Measurements from ENCODE around the gene CALHM5.
A peak's percentile ranks its signal among the peaks of the same experiment; 100 is the strongest.

CALHM5 gene

DNA sequence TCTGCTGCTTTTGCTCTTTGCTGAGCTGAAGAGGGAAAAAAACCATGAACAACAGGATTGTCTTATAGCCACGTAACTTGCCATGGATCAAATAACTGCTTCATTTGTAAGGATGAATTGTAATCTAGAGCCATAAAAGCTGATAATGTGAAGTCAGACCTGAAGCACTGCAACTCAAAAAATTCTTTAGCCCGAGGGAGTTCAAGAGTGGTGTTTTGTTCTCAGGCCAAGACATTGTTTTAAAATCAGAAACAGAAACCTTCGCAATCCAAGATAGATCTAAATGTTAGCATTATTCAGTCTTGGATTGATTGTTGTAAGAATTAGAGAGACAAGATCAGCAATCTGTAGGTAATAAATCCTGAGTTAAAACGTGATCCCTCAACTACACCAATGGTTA is 34.2 kb downstream of the CALHM5 start, which contains the start of gene TRAPPC3L:
TRAPPC3L (minus strand) TSS at position 34 of the 400 bp plus-strand sequence. CDS start 170 bp downstream, outside the sequence.
- no peak for DNase-seq (ENCODE audit: low read depth in 2 of 3, low spot score in 2 of 3)

DNA sequence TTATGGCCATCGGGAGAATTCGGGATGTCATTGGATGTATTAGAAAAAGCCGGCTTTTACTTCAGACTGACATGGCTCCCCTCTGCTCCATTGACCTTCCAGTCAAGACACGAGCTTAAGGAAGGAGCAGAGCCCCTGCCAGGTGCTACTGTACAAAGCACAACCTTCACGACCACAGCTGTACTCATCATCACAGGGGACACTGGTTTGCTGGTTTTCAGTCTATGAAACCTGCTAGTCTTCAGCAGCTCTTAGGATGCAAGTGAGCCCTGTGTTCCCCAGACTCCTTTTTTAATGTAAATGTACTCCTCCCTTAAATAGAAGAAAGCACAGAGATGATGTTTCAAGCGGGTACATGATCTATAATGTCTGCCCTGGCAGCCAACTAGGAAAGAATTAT is 35.9 kb downstream of the CALHM5 start:
- DNase-seq (ENCODE audit: low read depth in 2 of 3, low spot score in 2 of 3): no peak

DNA sequence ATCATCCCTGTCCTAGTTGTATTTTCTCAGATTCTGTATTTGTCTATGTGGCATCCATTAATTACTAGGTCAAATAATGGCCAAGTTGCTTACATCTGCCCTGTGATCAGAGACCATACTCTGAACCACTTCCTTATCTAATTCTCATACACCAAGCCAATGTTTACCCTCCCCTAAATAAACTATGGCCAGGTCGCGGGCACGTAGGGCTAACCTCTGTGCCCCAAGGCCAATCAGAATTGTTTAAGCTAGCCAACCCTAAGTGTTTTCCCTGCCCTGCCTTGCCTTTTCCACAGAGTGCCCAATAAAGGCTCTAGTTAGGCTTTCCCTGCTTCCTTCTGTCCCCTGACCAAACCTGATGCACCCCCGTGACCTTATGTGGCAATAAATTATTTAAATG is 39.4 kb downstream of the CALHM5 start:
- no peak for DNase-seq (ENCODE audit: low read depth in 2 of 3, low spot score in 2 of 3)

DNA sequence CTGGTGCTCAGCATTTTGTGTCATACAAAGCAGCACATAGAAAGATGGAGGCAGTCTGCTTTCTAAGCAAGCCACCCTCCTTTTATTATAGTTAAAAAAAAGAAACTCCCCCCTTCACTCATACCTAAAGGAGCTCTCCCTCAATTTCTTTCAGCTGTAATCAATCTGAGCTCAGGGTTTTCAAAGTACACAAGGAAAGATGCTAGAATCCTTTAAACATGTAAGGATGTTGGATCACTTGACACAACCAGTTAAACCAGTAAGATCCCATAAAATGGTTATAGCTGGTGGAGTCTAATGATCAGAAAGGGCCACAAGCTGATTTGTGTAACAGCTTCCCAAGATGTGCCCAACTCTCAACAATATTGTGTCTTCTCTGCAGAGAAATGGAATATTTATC is 42.0 kb downstream of the CALHM5 start, which contains the start of gene CALHM4:
CALHM4 (plus strand) TSS at position 301 of the 400 bp plus-strand sequence; CDS start at position 344, 43 bp downstream.
- DNase-seq (ENCODE audit: low read depth in 2 of 3, low spot score in 2 of 3): no peak

DNA sequence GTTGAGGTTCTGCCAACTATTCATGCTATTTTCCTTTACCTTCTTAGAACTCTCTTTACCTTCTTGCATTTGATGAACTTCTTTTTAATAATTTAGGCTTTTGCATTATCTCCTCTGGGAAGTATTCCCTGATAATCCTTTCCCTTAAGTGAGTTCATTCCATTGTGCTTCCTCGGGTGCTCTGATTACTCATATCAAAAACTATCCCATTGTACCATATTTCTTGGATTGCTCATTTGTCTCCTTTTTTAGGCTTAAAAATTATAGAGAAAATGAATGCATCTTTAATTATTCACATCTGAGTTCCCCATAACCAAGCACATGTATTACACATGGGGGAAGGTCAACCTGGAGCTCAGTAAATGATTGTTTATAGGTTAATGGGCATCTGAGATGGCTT is 44.6 kb downstream of the CALHM5 start:
- no peak for DNase-seq (ENCODE audit: low read depth in 2 of 3, low spot score in 2 of 3)

DNA sequence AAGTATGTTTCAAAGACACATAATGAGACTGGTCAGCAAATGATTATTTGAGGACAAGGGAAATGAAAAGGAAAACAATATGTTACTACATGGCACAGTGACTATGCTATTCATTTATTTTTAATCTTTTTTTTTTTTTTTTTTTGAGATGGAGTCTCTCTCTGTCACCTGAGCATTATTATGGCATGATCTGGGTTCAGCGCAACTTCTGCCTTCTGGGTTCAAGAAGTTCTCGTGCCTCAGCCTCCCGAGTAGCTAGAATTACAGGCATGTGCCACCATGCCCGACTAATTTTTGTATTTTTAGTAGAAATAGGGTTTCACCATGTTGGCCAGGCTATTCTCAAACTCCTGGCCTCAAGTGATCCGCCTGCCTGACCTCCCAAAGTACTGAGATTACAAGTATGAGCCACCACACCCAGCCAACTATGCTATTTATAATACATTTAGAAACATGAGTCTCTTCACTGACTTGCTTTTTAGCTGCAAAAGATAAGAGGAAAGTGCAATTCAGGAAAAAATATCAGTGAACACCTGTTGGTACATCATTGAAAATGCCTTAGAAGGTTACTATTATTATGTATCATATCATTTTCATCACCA is 45.5 kb downstream of the CALHM5 start:
- no peak for DNase-seq (ENCODE audit: low read depth in 2 of 3, low spot score in 2 of 3)

DNA sequence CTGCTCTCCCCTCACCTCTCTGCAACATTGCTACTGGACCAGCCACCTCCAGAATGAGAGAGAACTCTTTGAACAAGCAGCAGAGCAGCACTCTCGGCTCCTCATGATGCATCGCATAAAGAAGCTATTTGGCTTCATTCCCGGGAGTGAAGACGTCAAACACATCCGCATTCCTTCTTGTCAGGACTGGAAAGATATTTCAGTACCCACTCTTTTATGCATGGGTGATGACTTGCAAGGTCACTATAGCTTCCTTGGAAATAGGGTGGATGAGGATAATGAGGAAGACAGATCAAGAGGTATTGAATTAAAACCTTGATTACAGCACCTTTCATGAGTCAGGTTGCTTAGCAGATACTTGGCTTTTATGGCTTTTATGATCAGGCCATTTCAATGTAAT is 46.5 kb downstream of the CALHM5 start:
- no peak for DNase-seq (ENCODE audit: low read depth in 2 of 3, low spot score in 2 of 3)

DNA sequence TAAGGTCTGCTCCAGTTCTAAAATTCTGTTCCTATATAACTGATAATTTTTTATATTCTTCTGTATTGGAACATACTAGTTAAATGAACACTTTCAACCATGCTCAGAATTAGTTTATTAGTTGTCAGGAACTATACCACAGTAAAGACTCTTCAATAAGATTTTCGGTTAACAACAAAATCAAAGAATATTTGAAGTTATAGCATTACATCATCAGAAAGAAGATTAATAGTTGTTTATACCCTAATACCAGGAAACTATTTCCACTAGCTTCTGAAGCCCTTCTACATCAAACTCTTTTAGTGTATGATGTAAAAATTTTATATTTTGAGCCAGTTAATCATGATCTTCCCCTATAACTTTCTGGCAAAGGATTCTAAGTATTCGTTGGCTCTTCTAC is 48.7 kb downstream of the CALHM5 start:
- no peak for DNase-seq (ENCODE audit: low read depth in 2 of 3, low spot score in 2 of 3)

DNA sequence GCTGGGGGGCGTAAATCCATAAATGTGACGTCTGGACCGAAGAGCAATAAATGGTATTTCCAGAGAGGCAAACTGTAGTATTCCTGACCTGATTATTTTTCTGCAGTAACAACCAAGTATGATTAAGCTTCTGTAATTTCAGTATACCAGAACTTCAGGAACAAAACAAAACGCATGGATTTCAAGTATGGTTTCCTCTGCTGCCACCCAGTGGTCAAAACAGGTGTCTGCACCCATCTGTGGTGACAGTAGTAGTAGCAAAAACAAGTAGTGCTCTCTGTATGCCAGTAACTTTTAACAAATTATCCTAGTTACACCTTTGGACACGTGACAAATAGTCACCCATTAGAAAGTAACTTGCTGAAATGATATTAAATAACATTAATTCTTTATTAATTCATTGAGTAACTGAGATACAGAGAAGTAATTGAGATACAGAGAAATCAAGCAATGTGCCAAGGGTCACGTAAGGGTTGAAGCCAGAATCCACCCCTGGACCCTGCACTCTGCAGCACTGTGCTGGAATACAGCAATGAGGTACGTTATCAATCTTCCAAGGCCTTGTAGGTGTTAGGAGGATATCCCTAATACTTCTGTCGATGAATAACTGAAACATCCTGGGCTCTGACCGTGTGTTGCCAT is 50.1 kb downstream of the CALHM5 start:
- no peak for DNase-seq (ENCODE audit: low read depth in 2 of 3, low spot score in 2 of 3)

DNA sequence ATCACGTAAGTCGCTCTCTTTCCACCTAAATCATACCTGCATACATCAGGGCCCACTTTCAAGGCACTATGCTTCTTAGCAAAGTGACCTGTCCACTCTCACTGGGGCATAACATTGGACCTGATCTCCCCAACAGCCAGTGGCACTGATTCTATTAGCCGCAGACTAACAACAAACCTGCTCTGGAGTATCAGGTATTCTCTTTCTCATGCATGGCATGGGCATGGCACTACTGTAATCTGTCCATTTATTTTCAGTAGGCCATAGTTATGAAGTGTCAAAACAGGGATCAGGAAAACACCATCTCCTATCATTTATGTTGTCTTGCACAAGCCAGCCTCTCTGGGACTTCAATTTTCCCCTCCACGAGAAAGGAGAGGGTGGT is 50.6 kb downstream of the CALHM5 start:
- DNase-seq (ENCODE audit: low read depth in 2 of 3, low spot score in 2 of 3): no peak

DNA sequence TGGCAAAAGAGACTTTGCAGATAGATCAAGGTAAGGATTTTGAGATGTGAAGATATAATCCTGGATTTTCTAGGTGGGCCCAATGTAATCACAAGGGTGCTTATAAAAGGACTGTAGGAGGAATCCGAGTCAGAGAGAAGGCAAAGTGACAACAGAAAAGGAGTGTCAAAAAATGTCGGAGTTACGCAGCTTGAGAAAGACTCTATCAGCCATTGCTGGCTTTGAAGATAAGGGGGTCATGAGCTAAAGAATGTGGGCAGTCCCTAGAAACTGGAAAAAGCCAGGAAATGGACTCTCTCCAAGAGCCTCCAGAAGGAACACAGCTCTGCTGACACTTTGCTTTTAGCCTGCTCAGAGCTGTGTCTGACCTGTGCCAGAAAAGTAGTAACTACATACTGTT is 51.2 kb downstream of the CALHM5 start:
- DNase-seq (ENCODE audit: low read depth in 2 of 3, low spot score in 2 of 3): no peak

DNA sequence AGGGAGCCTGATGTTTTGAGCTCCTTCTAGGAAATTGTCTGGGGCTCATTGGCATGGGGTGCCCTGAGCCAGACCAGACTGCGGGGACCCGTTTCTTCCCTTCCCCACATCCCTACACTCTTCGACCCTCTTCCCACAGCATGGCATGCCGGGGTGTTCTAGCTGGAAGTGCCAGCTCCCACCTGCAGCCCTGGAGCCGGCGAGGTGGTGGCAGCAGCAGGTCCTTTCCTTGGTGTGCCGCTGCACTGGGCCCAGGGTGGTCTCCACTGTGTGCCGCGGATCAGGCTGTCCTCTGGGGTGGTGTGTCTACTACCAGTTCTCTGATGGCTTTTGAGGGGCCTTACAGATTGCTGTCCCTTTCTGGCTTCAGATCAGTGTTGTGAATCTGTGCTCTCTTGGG is 52.4 kb downstream of the CALHM5 start:
- no peak for DNase-seq (ENCODE audit: low read depth in 2 of 3, low spot score in 2 of 3)

DNA sequence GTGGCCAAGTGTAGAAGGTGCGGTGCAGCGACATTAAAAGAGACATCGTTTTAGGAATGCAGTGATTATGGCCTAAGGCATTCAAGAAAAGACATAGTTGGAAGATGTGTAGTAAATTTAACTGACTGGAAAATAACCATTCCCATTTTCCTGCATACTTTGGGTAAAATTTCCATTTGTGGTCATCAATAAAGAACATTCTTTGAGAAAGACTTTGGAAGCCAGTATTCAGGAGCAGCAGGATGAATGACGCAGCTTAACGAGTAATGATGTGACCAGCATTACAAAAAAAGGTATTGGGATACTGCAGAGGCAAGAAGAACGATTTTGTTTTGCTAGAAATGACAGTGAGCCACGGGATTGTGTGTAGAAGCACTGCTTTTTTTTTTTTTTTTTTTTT is 52.9 kb downstream of the CALHM5 start:
- no peak for DNase-seq (ENCODE audit: low read depth in 2 of 3, low spot score in 2 of 3)

DNA sequence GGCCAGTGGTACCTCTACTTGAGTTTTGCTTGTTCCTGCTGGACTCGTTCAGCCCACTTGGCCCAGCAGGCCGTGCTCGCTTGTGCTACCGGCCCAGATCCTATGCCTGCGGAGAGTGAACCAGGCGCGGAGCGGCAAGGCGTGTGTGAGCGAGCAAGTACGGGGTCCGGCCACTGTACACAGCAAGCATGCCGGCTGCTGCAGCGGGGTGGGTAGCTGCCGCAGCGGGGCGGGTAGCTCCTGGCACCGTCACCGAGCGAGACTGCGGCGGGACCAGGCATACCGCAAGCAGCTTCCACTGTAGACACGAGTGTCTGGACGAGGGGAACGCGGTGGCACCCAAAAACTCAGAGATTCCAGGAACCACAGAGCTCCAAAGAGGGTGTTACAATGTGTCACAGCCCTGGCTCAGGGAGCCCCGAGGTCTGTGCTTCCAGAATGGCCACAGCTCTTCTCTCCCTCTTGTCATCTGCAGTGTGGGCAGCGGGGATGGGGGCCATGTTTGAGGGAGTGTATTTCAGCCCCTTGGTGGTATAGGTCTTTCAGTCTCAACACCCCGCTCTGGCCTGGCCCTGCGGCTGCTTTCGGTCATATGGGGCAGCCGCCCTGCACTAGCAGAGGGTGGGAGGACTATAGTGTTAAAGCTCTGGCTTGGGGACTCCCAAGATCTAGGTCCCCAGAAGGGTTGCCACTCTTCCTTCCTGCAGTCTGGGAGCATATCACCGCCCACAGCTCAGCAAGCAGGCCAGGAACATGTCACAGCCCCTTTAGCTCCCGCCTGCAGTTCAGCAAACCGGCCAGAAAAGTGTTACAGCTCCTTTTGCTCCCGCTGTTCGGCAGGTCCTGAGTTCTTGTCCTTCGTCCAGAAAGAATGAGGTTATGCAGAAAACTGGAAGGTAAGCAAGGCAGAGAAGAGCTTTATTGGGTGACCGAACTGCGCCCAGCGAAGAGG is 53.8 kb downstream of the CALHM5 start:
- DNase-seq (ENCODE audit: low read depth in 2 of 3, low spot score in 2 of 3): no peak

DNA sequence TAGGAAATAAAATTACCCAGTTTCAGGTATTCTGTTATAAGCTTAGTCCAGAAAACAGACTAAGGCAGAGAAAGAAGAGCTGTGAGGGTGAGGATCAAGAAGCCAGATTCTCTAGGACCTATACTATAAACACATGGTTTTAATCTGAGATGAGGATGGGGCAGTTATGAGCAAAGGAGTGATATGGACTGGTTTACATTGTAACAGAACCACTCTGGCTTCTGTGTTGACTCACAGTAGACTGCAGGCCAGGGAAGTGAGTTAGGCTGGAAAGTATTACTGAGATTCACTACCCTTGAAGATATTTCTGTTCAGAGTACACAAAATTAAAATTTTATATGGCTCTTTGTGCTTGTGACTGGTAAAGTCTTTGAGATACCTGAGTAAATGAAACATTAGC is 56.7 kb downstream of the CALHM5 start:
- no peak for DNase-seq (ENCODE audit: low read depth in 2 of 3, low spot score in 2 of 3)

DNA sequence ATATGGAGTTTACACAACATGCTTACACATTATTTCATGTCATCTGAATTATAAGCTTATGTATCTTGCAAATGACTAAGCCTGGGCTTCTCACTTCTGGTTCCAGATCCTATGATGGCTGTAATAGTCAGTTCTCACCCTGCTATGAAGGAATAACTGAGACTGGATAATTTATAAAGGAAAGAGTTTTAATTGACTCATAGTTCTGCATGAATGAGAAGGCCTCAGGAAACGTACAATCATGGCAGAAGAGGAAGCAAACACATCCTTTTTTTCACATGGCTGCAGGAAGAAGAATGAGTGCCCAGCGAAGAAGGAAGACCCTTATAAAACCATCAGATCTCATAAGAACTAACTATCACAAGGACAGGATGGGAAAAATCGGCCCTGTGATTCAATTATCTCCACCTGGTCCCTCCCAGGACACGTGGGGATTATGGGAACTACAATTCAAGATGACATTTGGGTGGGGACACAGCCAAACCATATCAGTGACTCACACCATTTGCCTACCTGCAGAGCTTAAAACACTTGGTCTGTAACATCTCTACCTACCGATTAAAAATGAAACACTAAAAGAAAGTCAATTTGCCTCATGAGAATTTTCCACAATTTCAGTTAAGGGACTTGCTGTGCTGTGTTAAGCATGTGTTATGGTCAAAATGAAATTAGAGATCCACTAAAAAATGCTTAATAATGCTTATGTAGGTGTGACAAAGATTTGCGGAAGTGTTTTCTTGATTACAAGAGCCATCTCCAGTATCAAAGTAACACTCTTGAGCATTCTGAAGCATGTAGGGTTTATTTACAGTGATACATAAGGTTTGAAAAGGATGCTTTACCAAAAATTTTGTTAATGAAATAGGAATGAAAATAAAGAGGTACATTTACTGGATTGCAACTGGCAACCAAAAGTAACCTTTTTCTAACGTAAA is 57.6 kb downstream of the CALHM5 start:
- DNase-seq (ENCODE audit: low read depth in 2 of 3, low spot score in 2 of 3): no peak

DNA sequence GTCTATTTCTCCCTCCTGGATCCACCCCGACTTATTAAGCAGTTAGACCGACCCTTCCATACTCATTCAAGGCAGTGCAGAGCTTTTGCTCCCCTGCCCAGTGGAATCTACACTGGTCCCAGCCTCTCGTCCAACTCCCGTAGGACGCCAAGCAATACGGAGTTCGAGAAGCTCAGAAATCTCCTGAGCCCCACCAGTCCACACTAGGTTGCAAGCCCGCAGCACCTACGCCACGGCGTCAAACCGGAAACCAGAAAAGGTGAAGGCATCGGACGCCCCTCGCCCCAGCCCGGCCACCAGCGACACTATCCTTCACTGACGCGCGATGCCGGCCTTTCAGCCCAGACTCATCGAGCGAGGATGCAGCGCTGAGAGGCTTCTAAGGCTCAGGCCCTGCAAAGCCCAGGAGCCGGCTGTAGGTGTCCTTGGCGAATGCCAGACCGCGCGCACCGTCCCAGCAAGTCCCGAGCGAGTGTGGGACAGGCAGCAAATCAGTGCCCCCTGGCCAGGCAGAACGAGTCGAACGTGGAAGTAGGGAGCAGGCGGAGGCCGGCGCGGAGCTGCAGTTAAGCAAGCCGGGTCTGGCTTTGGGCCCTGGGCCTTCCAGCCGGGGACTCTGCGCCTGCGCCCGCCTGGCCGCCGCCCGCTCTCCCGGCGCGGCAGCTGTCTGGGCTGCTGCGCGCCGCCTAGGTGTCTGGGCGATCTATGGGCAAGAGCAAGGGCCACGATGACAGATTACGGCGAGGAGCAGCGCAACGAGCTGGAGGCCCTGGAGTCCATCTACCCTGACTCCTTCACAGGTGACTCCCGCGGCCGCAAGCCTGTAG is 59.6 kb downstream of the CALHM5 start, which contains the start of gene RWDD1:
RWDD1 (plus strand) TSS at position 649 of the 827 bp plus-strand sequence; CDS start at position 728, 79 bp downstream.
- peak; percentile 85 to 94 (median 91) for DNase-seq (ENCODE audit: low read depth in 2 of 3, low spot score in 2 of 3)

DNA sequence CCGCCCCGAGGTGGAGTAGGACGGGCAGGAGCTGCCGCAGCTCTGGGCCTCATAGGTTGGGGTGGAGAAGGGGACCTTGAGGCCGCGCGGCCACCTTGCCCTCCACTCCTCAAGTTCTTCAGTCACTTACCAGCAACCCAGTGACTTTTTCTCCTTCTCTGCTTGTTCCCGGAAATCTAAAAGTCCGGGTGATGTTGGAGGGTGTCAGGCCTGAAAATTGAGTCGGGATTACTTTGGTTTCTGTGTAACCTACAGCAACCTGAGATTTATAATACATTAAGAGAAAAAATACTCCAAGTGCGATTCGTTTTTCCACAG is 60.2 kb downstream of the CALHM5 start:
- DNase-seq (ENCODE audit: low read depth in 2 of 3, low spot score in 2 of 3): no peak

DNA sequence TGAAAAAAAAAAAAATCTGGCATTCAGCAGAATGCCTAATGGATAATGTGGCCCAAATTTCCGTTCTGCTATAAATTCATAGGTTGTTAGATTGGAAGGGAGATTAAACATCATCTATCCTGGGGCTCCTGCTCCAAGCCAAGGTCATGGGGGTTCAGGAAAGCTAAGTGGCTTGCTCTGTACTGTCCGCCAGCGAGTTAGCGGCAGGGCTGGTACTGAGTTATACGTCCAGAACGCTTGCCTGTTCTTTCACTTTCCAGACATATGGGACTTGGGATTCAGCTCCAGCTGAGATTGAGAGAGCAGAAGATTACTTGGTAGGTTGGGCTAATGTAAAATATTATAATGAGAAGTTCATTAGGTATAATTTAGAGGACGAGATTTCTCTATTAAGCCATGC is 60.7 kb downstream of the CALHM5 start:
- DNase-seq (ENCODE audit: low read depth in 2 of 3, low spot score in 2 of 3): no peak

All from activated CD8-positive, alpha-beta memory T cell treated with anti-CD3 and anti-CD28 coated beads for 48 hours (primary cell).